ENCODE data around the gene COL28A1. TPM values are rescaled to one million over a fixed set of nuclear protein-coding genes. Genes with fewer than 3 reads are reported as not detected.

Gene COL28A1
- total RNA-seq, 1 donor from 2014 or later: 0.28 TPM

GRCh38 chr7:7425321-7425720 lies 110.4 kb downstream of the COL28A1 start:
- Mint-ChIP-seq H3K4me3 (no peak overlapping the region), H3K9me3 (no peaks in the 10 kb centered on the region), H3K4me1 (peaks cover 22% of the 10 kb centered on the region), H3K27ac (ENCODE audit: unreplicated experiment) (no peak overlapping the region), H3K27me3 (ENCODE audit: low read depth) (no peaks in the 10 kb centered on the region), H3K36me3 (ENCODE audit: low read depth) (no peaks in the 10 kb centered on the region)
- no peak for TF ChIP-seq CTCF (conservative IDR thresholded peaks at IDR 0.05)
- DNase-seq (ENCODE audit: low read depth, low spot score): no peak

GRCh38 chr7:7424151-7424873 lies 111.4 kb downstream of the COL28A1 start:
- Mint-ChIP-seq H3K4me3 (peak overlapping the region; percentile 50), H3K27me3 (ENCODE audit: low read depth) (no peaks in the 10 kb centered on the region), H3K9me3 (no peaks in the 10 kb centered on the region), H3K27ac (ENCODE audit: unreplicated experiment) (no peak overlapping the region), H3K4me1 (peaks cover 22% of the 10 kb centered on the region), H3K36me3 (ENCODE audit: low read depth) (no peaks in the 10 kb centered on the region)
- TF ChIP-seq CTCF (conservative IDR thresholded peaks at IDR 0.05): peak; percentile 83
- DNase-seq (ENCODE audit: low read depth, low spot score): peak; percentile 52

GRCh38 chr7:7422641-7423040 lies 113.0 kb downstream of the COL28A1 start:
- no peak for TF ChIP-seq CTCF (conservative IDR thresholded peaks at IDR 0.05)
- no peak overlapping the region for H3K4me3 Mint-ChIP-seq

GRCh38 chr7:7421826-7422225 lies 113.8 kb downstream of the COL28A1 start:
- H3K4me1 Mint-ChIP-seq: peaks cover 8% of the 10 kb centered on the region
- no peak for TF ChIP-seq CTCF (conservative IDR thresholded peaks at IDR 0.05)
- no peaks in the 10 kb centered on the region for H3K9me3 Mint-ChIP-seq
- H3K4me3 Mint-ChIP-seq: no peak overlapping the region
- H3K36me3 Mint-ChIP-seq (ENCODE audit: low read depth): no peaks in the 10 kb centered on the region
- H3K27ac Mint-ChIP-seq (ENCODE audit: unreplicated experiment): no peak overlapping the region
- no peaks in the 10 kb centered on the region for H3K27me3 Mint-ChIP-seq (ENCODE audit: low read depth)
- no peak for DNase-seq (ENCODE audit: low read depth, low spot score)

More at GRCh38 chr7:7422641-7423040, 113.0 kb downstream of the COL28A1 start:
- Mint-ChIP-seq H3K9me3 (no peaks in the 10 kb centered on the region), H3K4me1 (peaks cover 16% of the 10 kb centered on the region), H3K27me3 (ENCODE audit: low read depth) (no peaks in the 10 kb centered on the region), H3K36me3 (ENCODE audit: low read depth) (no peaks in the 10 kb centered on the region), H3K27ac (ENCODE audit: unreplicated experiment) (no peak overlapping the region)
- DNase-seq (ENCODE audit: low read depth, low spot score): no peak

- no peak for DNase-seq (ENCODE audit: low read depth, low spot score)
- Mint-ChIP-seq H3K27me3 (ENCODE audit: low read depth) (no peaks in the 10 kb centered on the region), H3K4me1 (no peaks in the 10 kb centered on the region), H3K27ac (ENCODE audit: unreplicated experiment) (no peak overlapping the region), H3K36me3 (ENCODE audit: low read depth) (no peaks in the 10 kb centered on the region), H3K4me3 (no peak overlapping the region), H3K9me3 (no peaks in the 10 kb centered on the region)
- TF ChIP-seq CTCF (conservative IDR thresholded peaks at IDR 0.05): no peak
Observed at GRCh38 chr7:7418997-7419396, 116.7 kb downstream of the COL28A1 start.

Data from neural crest cell (in vitro differentiated cells).